Brain microvascular endothelial cell (primary cell): ENCODE data around the gene TRPM2.

Source experiments
- DNase-seq: peaks from one replicate; pipeline ENCODE4 v3.0.0-alpha.2; 2020
- H3K27ac ChIP-seq: fragments of 250-450 bp; sonication (Bioruptor Pico); 2 replicates; pipeline ENCODE4 v1.5.1; 2020; ENCODE audit warnings: mild to moderate bottlenecking, moderate library complexity
- H3K27me3 ChIP-seq: fragments of 250-450 bp; sonication (Bioruptor Pico); replicated peaks from 2 replicates; pipeline ENCODE4 v1.5.1; 2020; ENCODE audit warnings: mild to moderate bottlenecking
- H3K36me3 ChIP-seq: fragments of 250-450 bp; sonication (Bioruptor Pico); replicated peaks from 2 replicates; pipeline ENCODE4 v1.5.1; 2020; ENCODE audit warnings: mild to moderate bottlenecking
- H3K4me3 ChIP-seq: 2 replicates; pipeline ENCODE4 v1.5.1; 2011; ENCODE audit warnings: low read depth, mild to moderate bottlenecking, control low read depth, low read length, moderate library complexity
- CTCF ChIP-seq: IDR thresholded peaks from 2 replicates; pipeline ENCODE4 v1.5.1; 2011; ENCODE audit warnings: low read depth, mild to moderate bottlenecking, moderate library complexity, low read length, control low read depth, inconsistent platforms; ENCODE audit errors: missing control alignments
- in situ Hi-C: cut with HindIII; loops from 2 replicates; pipeline ENCODE4 v1.10.0; 2017; ENCODE audit warnings: low sequenced_read_pairs, low pct_ligation_motif_present

The TRPM2 gene

GRCh38 chr21:44464351-44464750, 110.9 kb downstream of the TRPM2 start:
- Histone ChIP-seq H3K27me3 (no peaks in the 10 kb centered on the region), H3K27ac (no peak overlapping the region), H3K4me3 (no peak overlapping the region), H3K36me3 (no peaks in the 10 kb centered on the region)
- TF ChIP-seq CTCF = no peak
- DNase-seq = no peak
- in situ Hi-C loops = no loop called here

GRCh38 chr21:44466351-44466954, 113.0 kb downstream of the TRPM2 start:
- in situ Hi-C loops = no loop called here
- Histone ChIP-seq H3K27me3 (no peaks in the 10 kb centered on the region), H3K4me3 (no peak overlapping the region), H3K27ac (no peak overlapping the region), H3K36me3 (no peaks in the 10 kb centered on the region)
- TF ChIP-seq CTCF = no peak
- no peak for DNase-seq

GRCh38 chr21:44466996-44467858, 113.8 kb downstream of the TRPM2 start:
- in situ Hi-C loops = no loop called here
- Histone ChIP-seq H3K27ac (no peak overlapping the region), H3K4me3 (no peak overlapping the region), H3K27me3 (no peaks in the 10 kb centered on the region), H3K36me3 (no peaks in the 10 kb centered on the region)
- no peak for DNase-seq
- no peak for TF ChIP-seq CTCF

GRCh38 chr21:44467859-44468195, 114.4 kb downstream of the TRPM2 start:
- Histone ChIP-seq H3K36me3 (no peaks in the 10 kb centered on the region), H3K4me3 (no peak overlapping the region), H3K27me3 (no peaks in the 10 kb centered on the region), H3K27ac (no peak overlapping the region)
- in situ Hi-C loops = no loop called here
- no peak for TF ChIP-seq CTCF
- no peak for DNase-seq

- no peak for DNase-seq
- Histone ChIP-seq H3K4me3 (no peak overlapping the region), H3K27me3 (no peaks in the 10 kb centered on the region), H3K27ac (no peak overlapping the region), H3K36me3 (no peaks in the 10 kb centered on the region)
- in situ Hi-C loops = no loop called here
- TF ChIP-seq CTCF = no peak
These were observed 117.9 kb downstream of the TRPM2 start for GRCh38 chr21:44471341-44471740.
